ENCODE measurements around the gene EIPR1.
"Not testable (repeated sequence)": the region's sequence is repeated elsewhere in the genome, so short reads cannot be mapped to it uniquely, and the experiment has no call there.

Gene EIPR1

DNA sequence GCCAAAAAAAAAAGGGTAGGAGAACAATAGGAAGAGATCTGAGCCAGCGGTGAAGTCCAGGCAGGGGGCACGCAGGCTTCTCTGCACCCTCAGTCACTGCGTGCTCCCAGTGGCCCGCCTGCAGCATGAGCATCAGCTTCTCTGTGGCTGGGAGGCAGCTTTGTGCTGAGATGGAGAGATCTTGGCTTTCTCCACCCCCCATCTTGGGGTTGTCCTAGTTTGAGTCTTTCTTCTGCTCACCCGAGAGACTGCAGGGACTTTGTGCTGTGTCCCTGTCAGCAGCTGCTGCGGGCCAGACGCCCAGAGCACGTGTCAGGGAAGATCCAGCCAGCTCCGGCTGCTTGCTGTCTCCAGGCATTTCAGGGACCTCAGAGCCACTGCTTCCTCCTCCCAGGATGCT is 22.2 kb upstream of the EIPR1 start:
- DNase-seq = no peak

DNA sequence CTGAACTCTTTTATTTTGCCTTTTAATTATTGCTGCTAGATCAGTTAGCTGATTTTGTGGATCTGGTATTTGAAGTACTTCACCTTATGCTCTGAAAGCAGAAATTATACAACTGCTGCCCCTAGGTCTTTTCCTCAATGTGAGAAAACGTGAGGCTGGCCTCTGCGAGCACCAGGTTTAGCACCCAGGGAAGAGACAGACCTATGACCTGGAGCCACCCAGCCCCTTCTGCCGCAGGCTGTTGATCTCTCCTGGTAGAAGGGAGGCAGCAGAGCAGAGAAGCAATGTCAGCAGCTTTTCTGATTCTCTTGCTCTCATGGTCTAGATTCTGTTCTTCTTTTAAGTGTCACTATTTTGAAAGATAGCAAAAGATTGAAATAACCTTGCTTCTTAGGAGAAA is 21.8 kb upstream of the EIPR1 start:
- no peak for DNase-seq

DNA sequence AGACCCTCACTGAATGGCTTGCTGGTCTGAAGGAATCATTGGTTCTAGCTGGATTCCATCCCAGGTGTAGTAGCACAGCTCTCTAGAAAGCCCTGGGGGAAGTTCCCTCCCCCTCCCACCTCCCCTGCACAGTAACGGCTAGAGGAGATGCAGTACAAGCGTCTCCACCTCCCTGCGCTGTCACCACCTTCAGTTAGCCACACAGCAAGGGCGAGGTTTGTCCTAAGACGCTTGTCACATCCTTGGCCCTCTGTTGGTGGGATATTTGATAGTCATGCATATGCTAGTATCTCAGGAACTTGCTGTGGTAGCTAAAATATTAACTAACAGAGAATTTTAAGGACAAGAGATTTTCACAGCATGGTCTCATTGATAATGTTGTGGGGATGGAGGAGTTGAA is 21.2 kb upstream of the EIPR1 start:
- no peak for DNase-seq

DNA sequence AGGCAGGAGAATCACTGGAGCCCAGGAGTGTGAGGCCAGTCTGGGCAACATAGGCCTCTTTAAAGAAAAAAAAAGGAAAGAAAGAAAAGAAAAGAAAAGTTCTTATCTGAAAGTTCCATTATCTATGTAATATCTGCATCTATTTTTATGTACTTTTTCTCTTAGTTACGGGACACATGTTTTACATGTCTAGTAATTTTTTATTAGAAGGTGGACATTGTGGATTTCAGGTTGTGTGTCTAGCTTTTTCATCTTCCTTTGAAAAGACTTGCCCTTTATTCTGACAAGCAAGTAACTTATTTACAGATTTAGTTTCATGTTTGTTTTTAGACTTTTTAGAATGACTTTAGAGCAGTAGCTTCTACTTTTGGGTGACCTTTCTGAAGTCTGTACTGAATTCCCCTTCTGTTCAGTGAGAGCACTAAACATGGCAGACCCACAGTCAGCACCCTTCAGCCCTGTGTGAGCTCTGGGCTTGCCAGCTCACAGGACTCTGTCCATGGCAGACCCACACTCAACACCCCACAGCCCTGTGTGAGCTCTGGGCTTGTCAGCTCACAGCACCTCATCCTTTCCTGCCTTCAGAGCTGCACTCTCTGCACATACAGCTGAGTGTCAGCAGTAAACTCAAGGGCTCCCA is 19.4 kb upstream of the EIPR1 start:
- DNase-seq = no peak

DNA sequence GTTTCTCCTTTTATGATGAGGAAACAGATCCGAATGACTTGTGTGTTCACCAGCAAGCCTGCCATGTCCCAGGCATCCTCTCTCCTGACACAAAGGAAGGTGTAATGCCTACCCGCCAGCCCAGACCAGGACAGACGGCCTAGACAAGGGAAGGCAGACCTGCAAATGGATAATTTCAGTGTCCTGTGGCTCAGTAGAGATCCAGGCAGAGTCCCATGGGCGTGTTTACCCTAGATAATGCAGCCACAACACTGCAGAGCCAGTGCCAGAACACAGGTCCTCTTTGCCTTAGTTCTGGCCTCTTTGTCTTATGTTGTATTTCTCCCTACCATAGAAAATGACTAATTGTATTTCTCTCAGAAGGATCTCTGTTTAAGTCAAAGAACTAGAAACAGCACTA is 14.6 kb upstream of the EIPR1 start:
- DNase-seq = no peak

DNA sequence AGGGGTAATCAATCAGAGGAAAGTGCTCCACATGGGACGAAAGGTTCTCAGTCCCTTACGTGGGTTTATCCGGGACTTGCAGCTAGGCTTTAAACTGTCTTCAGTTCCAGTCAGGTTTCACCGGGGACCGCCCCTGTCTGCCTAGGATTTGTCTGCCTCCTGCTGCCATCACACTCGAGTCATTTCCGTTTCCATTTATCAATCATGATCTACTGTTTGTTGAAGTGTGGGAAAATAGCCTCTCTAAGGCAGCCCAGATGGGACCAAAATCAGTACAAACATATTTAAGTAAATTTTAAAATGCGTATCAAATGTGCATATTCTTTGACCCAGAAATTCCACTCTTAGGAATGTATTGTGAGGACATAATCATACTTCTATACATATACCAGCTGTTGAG is 12.4 kb upstream of the EIPR1 start:
- DNase-seq = no peak

DNA sequence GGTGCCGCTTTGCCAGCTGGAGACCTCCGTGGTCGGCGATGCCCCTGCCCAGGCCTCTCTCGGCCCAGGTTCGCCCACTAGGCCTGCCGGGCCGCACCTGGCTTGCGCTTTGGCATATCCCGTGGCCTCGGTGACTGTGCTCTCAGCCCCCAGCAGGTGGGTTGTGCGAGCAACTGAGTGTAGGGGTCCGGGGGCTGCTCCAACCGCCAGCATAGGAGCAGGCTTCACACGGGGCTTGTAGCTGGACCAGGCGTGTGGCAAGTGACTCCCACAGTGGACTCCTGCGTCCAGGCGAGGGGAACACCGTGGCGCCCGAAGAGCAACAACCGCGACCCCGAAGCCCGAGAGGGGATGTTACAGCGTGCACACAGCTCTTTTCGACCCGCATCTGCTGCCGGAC is 11.6 kb upstream of the EIPR1 start:
- no peak for DNase-seq

DNA sequence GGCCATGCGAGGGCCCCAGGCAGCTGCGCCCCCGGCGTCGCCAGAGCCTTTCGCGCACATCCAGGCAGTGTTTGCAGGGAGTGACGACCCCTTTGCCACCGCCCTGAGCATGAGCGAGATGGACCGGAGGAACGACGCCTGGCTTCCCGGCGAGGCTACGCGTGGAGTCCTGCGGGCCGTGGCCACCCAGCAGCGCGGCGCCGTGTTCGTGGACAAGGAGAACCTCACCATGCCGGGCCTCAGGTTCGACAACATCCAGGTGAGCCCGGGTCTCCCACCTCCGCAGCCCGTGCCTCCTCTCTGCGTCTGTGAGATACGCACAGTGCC is 10.8 kb upstream of the EIPR1 start:
- no peak for DNase-seq

DNA sequence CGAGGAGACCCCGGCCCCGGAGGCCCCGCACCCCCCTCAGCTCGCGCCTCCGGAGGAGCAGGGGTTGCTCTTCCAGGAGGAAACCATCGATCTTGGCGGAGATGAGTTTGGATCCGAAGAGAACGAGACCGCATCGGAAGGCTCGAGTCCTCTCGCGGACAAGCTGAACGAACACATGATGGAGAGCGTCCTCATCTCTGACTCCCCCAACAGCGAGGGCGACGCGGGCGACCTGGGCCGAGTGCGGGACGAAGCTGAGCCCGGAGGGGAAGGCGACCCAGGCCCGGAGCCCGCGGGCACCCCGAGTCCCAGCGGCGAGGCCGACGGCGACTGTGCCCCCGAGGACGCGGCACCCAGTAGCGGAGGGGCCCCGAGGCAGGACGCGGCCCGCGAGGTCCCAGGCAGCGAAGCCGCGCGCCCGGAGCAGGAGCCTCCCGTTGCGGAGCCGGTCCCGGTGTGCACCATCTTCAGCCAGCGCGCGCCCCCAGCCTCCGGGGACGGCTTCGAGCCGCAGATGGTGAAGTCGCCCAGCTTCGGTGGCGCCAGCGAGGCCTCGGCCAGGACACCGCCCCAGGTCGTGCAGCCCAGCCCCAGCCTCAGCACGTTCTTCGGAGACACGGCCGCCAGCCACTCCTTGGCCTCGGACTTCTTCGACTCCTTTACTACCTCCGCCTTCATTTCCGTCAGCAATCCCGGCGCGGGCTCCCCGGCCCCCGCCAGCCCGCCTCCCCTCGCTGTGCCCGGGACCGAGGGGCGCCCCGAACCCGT is 10.2 kb upstream of the EIPR1 start:
- DNase-seq = no peak

DNA sequence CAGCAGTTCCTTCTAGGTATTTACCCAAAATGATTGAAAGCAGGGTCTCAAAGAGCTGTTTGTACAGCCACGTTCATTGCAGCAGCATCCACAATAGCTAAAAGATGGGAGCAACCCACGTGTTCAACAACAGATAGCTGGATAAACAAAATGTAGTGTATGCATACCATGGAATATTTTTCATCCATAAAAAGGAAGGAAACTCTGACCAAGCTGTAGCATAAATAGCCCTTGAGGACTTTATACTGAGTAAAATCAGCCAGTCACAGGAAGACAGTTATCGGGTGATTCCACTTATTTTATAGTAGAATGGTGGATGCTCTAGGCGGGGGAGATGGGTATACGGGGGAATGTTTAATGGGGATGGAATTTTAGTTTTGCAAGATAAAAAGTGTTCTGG is 9.4 kb upstream of the EIPR1 start:
- no peak for DNase-seq

DNA sequence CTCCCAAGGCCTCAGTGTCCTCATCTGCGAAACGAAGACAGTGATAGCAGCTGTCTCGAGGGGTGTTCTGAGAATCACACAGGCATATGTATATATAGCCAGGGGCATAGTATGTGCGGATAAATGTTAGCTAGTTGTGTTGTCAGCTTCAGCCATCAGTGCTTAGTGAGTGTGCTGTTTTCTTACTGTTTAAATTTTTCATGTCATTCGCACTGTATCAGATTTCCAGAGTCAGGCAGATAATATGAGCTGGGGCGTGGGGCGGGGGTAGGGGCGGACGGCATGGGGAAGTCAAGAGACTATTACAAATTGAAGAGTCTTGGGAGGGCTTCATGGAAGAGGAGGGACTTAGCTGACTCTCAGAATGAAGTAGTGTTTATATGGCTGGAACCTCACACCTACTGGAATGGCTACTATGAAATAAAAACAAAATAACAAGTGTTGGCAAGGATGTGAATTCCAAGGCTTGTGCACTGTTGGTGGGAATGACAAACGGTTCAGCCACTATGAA is 8.9 kb upstream of the EIPR1 start:
- no peak for DNase-seq

DNA sequence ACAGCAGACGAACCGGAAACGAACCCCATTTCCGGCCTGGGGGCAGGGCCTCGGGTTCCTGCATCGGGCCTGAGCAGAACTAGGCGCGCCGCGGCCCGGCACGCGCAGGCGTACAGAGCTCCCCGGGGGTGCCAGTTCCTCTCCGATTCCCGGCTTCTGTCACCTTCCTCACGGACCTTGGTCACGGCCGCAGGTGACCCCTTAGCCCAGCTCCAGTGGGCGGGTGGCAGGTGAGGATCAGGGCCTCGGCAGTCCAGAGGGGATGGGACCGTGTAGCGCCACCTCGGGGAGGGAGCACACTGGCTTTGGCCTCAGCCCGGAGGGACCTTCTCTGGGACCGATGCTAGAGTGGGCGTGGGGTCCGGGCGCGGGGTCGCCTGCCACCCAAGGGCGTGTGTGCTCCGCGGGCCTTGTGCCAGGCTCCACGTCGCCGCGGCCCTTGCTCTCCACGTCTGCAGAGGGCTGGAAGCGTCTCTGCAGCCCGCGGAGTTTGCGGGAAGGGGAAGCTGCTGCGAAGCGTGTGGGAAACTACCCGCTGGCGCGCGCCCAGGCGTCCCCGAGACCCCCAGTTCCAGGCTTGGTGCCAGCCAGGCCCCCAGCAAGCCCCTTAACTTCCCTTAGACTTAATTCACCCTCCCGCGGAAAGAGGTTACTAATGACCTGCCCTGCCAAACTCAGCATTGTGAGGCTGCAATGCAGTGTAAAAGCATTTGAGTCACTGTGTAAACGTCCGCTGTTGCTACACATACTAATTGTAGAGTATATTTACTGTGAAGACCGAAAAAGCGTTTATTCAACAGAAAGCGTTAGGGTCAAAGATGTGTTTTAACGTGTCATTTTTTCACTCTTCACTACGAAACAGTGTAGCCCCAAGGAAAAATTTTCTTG is 2.3 kb upstream of the EIPR1 start, which contains the start of gene TRAPPC12:
Gene TRAPPC12, plus strand, starts transcription at position 48 of the 888 bp plus-strand sequence. CDS start 7,930 bp downstream, outside the sequence.
- peak; percentile 92 for DNase-seq

DNA sequence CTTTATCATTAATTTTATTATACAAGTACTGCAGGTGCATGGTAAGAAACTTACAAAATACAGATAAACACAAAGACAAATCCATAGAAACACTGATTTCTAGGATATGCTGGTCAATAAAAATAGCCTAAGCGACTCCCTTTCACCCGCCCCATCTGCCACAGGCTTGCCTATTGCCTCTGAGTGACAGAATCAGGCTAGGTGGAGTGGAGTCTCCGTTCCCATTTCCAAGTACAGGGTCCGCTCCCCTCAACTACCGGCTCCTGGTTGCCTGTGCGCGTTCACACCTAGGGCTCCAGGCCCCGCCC is 1.7 kb upstream of the EIPR1 start:
- no peak for DNase-seq

DNA sequence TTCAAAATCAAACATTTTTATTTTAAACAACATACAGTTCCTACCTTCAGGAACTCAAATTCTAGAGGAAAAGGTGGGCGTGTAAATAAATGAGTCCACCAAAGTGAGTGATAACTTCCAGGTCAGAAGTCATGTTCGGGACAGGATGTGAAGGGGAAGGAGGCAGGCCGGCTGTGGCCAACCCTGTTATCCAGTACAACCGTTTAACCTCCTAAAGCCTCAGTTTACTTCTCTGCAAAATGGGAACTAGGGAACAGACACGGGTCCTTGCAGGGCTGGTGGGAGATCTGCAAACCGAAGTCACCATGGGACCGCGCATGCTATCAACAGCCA is 373 bp downstream of the EIPR1 start:
- DNase-seq = no peak

DNA sequence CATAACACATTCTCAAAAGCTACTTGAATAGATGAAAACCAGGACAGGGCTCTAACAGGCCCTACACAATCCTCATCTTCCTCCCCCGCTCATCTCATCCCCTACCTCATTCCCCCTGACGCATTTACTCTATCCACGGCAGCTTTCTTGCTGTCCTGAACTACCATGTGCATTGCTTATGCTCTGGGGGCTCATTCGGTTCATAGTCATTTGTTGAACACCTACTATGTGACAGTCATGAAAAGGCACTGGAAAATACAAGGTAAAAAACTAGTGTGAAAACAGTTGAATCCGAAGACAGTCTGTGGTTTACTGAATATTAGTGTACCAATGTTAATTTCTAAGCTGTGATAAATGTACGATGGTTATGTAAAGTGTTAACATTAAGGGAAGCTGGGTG is 797 bp downstream of the EIPR1 start:
- DNase-seq = no peak

DNA sequence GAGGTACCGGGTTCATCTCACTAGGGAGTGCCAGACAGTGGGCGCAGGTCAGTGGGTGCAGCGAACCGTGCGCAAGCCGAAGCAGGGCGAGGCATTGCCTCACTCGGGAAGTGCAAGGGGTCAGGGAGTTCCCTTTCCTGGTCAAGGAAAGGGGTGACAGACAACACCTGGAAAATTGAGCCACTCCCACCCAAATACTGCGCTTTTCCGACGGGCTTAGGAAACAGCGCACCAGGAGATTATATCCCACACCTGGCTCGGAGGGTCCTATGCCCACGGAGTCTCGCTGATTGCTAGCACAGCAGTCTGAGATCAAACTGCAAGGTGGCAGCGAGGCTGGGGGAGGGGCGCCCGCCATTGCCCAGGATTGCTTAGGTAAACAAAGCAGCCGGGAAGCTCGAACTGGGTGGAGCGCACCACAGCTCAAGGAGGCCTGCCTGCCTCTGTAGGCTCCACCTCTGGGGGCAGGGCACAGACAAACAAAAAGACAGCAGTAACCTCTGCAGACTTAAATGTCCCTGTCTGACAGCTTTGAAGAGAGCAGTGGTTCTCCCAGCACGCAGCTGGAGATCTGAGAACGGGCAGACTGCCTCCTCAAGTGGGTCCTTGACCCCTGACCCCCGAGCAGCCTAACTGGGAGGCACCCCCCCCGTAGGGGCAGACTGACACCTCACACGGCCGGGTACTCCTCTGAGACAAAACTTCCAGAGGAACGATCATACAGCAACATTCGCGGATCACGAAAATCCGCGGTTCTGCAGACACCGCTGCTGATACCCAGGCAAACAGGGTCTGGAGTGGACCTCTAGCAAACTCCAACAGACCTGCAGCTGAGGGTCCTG is 8.1 kb downstream of the EIPR1 start:
- DNase-seq = not testable (repeated sequence)

DNA sequence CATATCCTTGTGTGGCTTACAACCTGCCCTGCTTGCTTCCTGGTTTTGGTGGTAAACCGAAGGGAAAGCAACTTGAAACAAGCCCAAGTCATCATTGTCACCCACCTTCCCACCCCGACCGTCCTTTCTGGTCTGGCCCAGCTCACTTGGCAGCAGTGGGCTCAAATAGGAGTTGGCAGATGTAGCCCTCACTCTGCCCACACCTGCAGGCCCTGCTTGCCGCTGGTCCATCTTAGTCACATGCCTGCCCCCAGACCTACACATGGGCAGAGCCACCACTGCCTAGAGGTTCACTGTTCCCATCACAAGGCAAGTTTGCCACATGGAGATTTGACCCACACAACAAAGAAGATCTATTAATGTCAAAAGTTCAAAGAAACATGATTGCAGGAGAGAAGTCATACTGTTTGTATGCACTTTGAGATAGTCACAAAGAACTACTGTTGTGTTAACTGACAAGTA is 9.3 kb downstream of the EIPR1 start:
- DNase-seq = no peak

DNA sequence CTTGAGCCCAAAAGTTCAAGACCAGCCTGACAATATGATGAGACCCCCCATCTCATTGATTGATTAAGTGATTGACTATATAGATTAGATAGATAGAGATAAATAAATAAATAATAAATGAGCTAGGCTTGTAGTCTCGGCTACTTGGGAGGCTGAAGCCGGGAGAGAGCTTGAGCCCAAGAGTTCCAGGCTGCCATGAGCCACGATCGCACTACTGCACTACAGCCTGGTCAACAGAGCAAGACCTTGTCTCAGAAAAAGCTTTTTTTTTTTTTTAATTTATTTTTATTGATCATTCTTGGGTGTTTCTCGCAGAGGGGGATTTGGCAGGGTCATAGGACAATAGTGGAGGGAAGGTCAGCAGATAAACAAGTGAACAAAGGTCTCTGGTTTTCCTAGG is 12.4 kb downstream of the EIPR1 start:
- no peak for DNase-seq

DNA sequence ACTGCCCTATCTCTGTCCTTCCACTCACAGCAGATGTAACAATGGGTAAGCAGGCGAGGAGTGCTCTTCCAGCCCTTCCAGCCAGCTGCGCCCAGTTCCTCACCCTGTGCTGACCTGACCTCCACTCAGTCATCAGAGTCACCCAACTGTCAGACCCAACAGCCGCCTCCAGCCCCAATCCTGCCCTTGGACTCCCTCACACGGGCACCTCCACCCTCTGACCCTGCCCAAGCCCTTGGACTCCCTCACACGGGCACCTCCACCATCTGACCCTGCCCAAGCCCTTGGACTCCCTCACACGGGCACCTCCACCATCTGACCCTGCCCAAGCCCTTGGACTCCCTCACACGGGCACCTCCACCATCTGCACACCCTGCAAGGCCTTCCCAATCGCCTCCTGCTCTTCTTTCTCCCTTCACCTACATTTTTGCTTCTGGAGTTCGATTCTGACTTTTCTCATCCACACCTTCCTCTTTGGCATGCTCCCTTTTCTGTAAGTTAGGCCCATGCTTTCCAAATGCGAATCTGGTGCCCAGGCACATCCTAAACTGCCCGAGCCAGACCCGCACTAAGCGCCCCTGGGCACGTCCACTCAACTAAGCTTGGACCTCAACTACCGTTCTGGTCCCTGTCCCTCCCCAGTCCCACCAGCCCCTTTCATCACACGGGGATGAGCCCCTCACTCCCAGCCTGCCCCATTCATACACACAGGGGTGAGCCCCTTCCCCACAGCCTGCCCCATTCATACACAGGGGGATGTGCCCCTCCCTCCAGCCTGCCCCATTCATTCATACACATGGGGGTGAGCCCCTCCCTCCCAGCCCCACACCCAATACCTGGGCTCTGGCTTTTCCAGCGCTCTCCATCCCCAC is 15.9 kb downstream of the EIPR1 start:
- DNase-seq = no peak

DNA sequence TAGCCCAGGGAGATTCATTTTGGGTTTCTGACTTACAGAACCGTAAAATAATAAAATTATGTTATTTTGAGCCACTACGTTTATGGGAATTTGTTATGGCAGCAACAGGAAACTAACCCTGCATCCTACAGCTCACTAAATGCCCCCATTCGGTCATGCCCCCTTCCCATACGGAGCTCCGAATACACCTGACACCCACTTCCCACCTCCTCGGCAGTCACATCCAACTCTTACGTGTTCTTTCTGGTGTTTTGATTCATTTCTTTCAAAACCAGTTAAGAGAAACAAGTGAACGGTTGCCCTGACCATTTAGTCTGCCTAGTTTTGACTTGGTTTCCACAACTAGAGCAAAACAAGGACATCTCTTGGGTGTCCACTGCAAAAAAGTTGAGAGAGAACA is 19.7 kb downstream of the EIPR1 start:
- no peak for DNase-seq

DNA sequence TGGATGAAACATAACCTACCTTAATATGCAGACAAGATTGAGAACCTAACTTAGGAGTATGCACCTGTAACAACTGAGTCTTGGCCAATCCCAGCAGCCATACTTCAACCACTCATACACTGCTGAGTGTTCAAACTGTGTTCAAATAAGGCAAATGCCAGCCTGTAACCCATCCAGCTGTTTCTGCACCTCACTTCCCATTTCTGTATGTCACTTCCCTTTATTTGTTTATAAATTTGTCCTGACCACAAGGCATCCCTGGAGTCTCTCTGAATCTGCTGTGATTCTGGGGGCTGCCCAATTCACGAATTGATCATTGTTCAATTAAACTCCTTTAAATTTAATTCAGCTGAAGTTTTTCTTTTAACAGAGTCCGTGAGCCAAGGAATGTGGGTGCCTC is 20.2 kb downstream of the EIPR1 start:
- not testable (repeated sequence) for DNase-seq

DNA sequence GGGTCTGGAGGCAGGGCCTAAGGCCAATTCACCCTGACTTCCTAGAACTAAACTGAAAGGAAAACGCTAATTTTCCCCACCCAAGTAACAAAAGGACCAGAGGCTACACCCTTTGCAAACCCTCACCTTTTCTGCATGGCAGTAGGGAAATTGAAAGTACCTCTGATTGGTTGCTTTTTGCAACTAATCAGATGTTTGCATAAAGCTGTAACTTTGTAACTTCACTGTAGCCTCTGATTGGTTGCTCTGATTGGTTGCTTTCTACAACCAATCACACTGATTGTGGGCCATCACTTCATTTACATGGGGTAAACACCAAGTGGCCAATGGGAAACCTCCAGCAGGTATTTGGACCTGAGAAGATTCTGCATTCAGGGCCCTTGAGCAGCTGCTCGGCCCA is 20.8 kb downstream of the EIPR1 start:
- no peak for DNase-seq
